CD4-positive, alpha-beta T cell (primary cell): Measurements from ENCODE around the gene ZBTB47. TPM values are rescaled to one million over a fixed set of nuclear protein-coding genes. Genes with fewer than 3 reads are reported as not detected.
A peak's percentile ranks its signal among the peaks of the same experiment; 100 is the strongest.

Experiments
- ATAC-seq: fragments of 200-7000 bp; cut with Tn5 transposase; one replicate; pipeline ENCODE4 v1.10.0; 2022; ENCODE audit warnings: mild to moderate bottlenecking; ENCODE audit not compliant: poor library complexity
- CTCF ChIA-PET: fragments of 350-600 bp; sonication (Branson Sonifier 250); formaldehyde crosslinking; loops from one replicate; lab custom pipeline; 2021; ENCODE audit warnings: antibody characterized with exemption, inconsistent platforms; lab: Charles Lee
- POLR2A ChIA-PET: fragments of 350-600 bp; sonication (Branson Sonifier 250); formaldehyde crosslinking; loops from one replicate; lab custom pipeline; 2021; ENCODE audit warnings: antibody characterized with exemption, inconsistent platforms; lab: Charles Lee
- DNase-seq, 14 experiments: peaks; one replicate each; pipeline ENCODE4 v3.0.0-alpha.2; 2013 to 2020; ENCODE audit warnings: mixed read lengths in 2 of 14
- H3K27ac ChIP-seq, 2 donors: one replicate each; pipeline versions ENCODE4 v1.5.1 to v1.7.0; 2013; ENCODE audit warnings: low read length in 2 of 2, low read depth in 1 of 2, mild to moderate bottlenecking in 1 of 2
- H3K27me3 ChIP-seq, 2 experiments: 1 replicate in 1 of 2; 2 replicates in 1 of 2; pipeline versions ENCODE4 v1.6.1 to v1.7.0; 2013; ENCODE audit warnings: low read length in 2 of 2, control low read depth in 1 of 2, mild to moderate bottlenecking in 1 of 2, moderate library complexity in 1 of 2; ENCODE audit not compliant: insufficient read depth in 2 of 2, control insufficient read depth in 1 of 2
- H3K36me3 ChIP-seq: one replicate; pipeline ENCODE4 v1.6.1; 2013; ENCODE audit warnings: low read length, control low read depth; ENCODE audit not compliant: insufficient read depth
- H3K4me1 ChIP-seq: one replicate; pipeline ENCODE4 v1.6.1; 2013; ENCODE audit warnings: low read length, control low read depth; ENCODE audit not compliant: insufficient read depth
- H3K4me3 ChIP-seq: one replicate; pipeline ENCODE4 v1.5.1; 2013; ENCODE audit warnings: mild to moderate bottlenecking, low read length, moderate library complexity
- H3K9me3 ChIP-seq, 2 experiments: 1 replicate in 1 of 2; 2 replicates in 1 of 2; pipeline versions ENCODE4 v1.6.1 to v1.7.0; 2013; ENCODE audit warnings: low read length in 2 of 2, mild to moderate bottlenecking in 2 of 2, control low read depth in 1 of 2, moderate library complexity in 1 of 2; ENCODE audit not compliant: control insufficient read depth in 1 of 2, insufficient read depth in 1 of 2
- H3K27ac Mint-ChIP-seq: one replicate; pipeline ENCODE4 v1.8.0; 2020; ENCODE audit warnings: mixed read lengths
- H3K27me3 Mint-ChIP-seq: one replicate; pipeline ENCODE4 v1.8.0; 2021; ENCODE audit warnings: mixed read lengths
- H3K36me3 Mint-ChIP-seq: one replicate; pipeline ENCODE4 v1.8.0; 2021; ENCODE audit warnings: low read depth, mixed read lengths
- H3K4me1 Mint-ChIP-seq: one replicate; pipeline ENCODE4 v1.8.0; 2021; ENCODE audit warnings: low read depth, mixed read lengths
- H3K4me3 Mint-ChIP-seq: one replicate; pipeline ENCODE4 v1.8.0; 2020; ENCODE audit warnings: mild to moderate bottlenecking, mixed read lengths
- H3K9me3 Mint-ChIP-seq: one replicate; pipeline ENCODE4 v1.8.0; 2020; ENCODE audit warnings: mixed read lengths
- CTCF ChIP-seq: fragments of 200-600 bp; IDR thresholded peaks from one replicate; pipeline ENCODE4 v1.8.0; 2022; ENCODE audit warnings: antibody characterized with exemption, mild to moderate bottlenecking
- intact Hi-C, 2 experiments: fragments of 100-400 bp; cut with DNase I in 1 of 2; cut with micrococcal nuclease in 1 of 2; formaldehyde crosslinking; loops; one replicate each; pipeline versions ENCODE4 v1.15.1 to v1.9.0; 2023 to 2025; cut with DNase I, micrococcal nuclease
- total RNA-seq, 174 experiments: library from RNA in 2 of 174; stranded (reverse) in 2 of 174; gene quantifications; one replicate each; pipeline ENCODE4 v1.2.3 and lab custom pipeline; 2021 to 2026

Gene ZBTB47
- total RNA-seq, 2 experiments from 2014 or later, result 0.47 to 0.80 TPM

DNA sequence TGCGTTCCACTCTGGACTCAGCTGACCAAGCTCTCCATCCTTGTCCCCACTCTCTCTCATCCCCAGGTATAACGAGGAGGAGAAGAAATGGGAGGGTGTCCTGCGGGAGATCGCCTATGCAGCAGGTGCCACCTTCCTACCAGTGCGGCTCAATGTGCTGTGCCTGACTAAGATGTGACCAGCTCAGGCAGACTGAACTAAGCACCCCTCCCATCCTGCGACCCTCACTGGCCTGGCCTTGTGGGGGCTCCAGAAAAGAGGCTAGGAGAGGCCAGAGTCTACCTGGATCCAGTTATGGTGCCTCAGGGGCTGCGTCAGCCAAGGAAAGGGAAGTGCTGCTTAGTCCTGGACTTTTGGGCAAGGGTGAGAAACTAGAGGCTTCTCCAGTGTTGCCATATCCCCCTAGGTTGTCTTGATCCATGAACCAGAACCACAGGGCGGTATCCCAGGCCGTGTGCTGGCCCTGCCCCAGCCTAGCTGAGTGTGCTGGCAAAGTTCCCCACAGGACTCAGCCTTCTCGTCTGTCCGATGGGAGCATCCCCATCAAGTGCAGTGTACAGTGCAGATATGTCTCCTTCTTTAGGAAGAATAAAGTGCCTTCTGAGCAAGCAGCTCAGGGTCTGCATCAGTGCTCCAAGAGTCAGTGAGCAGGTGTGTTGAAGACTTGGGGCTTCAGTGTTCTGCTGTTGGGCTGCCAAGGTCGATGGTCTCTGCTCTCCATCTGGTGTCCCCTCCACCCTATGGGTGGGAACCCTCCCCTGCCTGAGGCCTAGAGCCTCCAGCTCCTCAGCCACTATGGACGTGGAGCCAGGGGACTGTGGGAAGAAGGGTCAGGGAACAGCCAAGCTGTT, 38.5 kb downstream of the ZBTB47 start:
- ATAC-seq, result no peak
- H3K4me3 Mint-ChIP-seq, result no peak overlapping the region
- H3K4me1 Mint-ChIP-seq, result no peaks in the 10 kb centered on the region
- H3K27me3 Mint-ChIP-seq, result peaks cover 14% of the 10 kb centered on the region
- ChIA-PET CTCF (no interaction called here), POLR2A (no interaction called here)
- Histone ChIP-seq H3K27ac (no peak overlapping the region), H3K4me3 (no peak overlapping the region), H3K4me1 (no peaks in the 10 kb centered on the region), H3K9me3 (no peaks in the 10 kb centered on the region), H3K27me3 (peaks cover 0 to 6% of the 10 kb centered on the region in 2 experiments), H3K36me3 (no peaks in the 10 kb centered on the region)
- no peaks in the 10 kb centered on the region for H3K9me3 Mint-ChIP-seq
- H3K27ac Mint-ChIP-seq, result no peak overlapping the region
- no peaks in the 10 kb centered on the region for H3K36me3 Mint-ChIP-seq
- TF ChIP-seq CTCF, result no peak
- intact Hi-C loops, result no loop called here
- DNase-seq, result peak in 1 of 14 experiments; percentile 22

DNA sequence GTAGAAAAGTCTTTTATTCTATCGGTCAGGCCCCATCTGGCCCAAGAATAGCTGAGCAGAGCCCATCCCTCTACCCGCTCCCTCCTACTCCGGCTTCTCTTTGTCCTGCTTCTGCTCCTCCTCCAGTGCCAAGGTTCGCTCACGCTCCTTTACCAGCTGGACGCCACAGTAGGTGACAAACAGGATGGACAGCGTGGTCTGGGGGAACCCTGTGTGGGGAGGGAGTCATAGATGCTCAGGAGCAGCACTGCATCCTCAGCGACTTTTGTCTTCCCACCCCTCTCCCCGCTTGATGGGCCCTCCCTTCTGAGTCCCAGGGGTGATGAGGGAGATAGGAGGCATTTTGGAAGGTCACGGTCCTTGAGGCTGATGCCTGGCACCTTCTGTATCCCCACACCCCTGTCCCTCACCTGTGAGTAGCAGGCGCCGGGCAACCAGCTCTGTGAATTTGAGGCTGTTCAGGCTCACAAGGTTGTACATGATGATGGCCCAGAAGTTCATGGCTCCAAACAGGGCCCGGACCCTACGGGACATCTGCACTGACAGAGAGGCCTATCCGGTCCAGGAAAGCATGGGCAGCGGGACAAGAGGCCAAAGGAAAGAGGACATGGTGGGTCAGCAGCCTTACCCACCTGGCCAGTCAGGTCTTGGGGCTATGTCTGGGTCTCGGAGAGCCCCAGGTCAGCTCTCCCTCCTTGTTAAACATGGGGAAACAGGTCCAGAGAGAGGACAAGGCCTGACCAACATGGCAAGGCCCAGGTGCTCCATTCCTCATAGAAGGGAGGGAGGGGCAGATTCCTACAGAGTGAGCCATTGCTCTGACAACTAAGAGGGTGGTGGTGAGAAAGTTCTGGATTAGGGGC, 39.4 kb downstream of the ZBTB47 start:
- Histone ChIP-seq H3K36me3 (no peaks in the 10 kb centered on the region), H3K27ac (no peak overlapping the region), H3K27me3 (peaks cover 0 to 6% of the 10 kb centered on the region in 2 experiments), H3K4me1 (no peaks in the 10 kb centered on the region), H3K9me3 (no peaks in the 10 kb centered on the region), H3K4me3 (no peak overlapping the region)
- Mint-ChIP-seq H3K27me3 (peaks cover 9% of the 10 kb centered on the region), H3K27ac (no peak overlapping the region), H3K9me3 (no peaks in the 10 kb centered on the region), H3K4me3 (no peak overlapping the region), H3K36me3 (no peaks in the 10 kb centered on the region), H3K4me1 (no peaks in the 10 kb centered on the region)
- CTCF ChIA-PET, result no interaction called here
- POLR2A ChIA-PET, result no interaction called here
- intact Hi-C loops, result no loop called here
- DNase-seq (peak in 1 of 14 experiments; percentile 27), ATAC-seq (no peak)
- TF ChIP-seq CTCF, result no peak

DNA sequence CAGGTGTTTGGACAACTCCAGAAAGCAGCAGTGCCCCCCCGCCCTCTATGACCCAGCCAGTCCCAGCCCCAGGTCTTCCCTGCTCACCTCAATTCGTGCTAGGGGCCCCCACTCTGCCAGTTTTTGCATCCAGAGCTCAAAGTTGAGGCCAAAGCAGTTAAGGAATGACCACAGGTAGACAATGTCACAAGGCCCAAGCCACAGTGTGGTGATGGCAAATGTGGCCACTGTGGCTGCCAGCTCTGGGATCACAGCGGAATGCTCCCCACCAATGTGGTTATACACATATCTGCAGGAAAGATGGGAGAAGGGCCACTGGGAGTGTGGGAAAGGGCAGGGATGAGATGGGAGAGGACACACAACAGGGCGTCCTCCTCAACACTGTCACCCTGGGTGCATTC, 40.0 kb downstream of the ZBTB47 start:
- Histone ChIP-seq H3K9me3 (no peaks in the 10 kb centered on the region), H3K36me3 (no peaks in the 10 kb centered on the region), H3K4me1 (peaks cover 1% of the 10 kb centered on the region), H3K27me3 (peaks cover 0 to 6% of the 10 kb centered on the region in 2 experiments), H3K4me3 (no peak overlapping the region), H3K27ac (no peak overlapping the region)
- no peak for TF ChIP-seq CTCF
- intact Hi-C loops, result no loop called here
- ATAC-seq, result no peak
- Mint-ChIP-seq H3K4me3 (no peak overlapping the region), H3K27me3 (peaks cover 9% of the 10 kb centered on the region), H3K9me3 (no peaks in the 10 kb centered on the region), H3K4me1 (no peaks in the 10 kb centered on the region), H3K36me3 (no peaks in the 10 kb centered on the region), H3K27ac (no peak overlapping the region)
- ChIA-PET CTCF (no interaction called here), POLR2A (no interaction called here)
- DNase-seq, result no peak
